GM12878 (cell line): Measurements from ENCODE around the gene PRC1. TPM values are rescaled to one million over a fixed set of nuclear protein-coding genes. Genes with fewer than 3 reads are reported as not detected.

Experiments
- ATAC-seq: fragments of 200-7000 bp; cut with Tn5 transposase; 3 replicates; pipeline ENCODE4 v1.9.1; 2020; ENCODE audit warnings: mild to moderate bottlenecking, moderate library complexity
- BruUV-seq: library from RNA; stranded (reverse); fragments of 400-500 nt; replicated peaks from 2 replicates; lab custom pipeline; 2021; lab: Mats Ljungman, UMichigan
- CTCF ChIA-PET: fragments of 300-600 bp; sonication (Branson Sonifier 250); formaldehyde crosslinking; extraction: SDS; loops from one replicate; lab custom pipeline; 2021; ENCODE audit warnings: inconsistent platforms; lab: Yijun Ruan, JAX
- POLR2A ChIA-PET: fragments of 350-600 bp; formaldehyde crosslinking; extraction: SDS; loops from one replicate; lab custom pipeline; 2021; ENCODE audit warnings: inconsistent platforms; lab: Charles Lee
- RAD21 ChIA-PET: fragments of 300-600 bp; sonication (Branson Sonifier 250); formaldehyde crosslinking; loops from one replicate; lab custom pipeline; 2023; ENCODE audit warnings: antibody characterized with exemption; ENCODE audit not compliant: unreplicated experiment; lab: Charles Lee
- SMC1A ChIA-PET: fragments of 300-600 bp; sonication (Branson Sonifier 250); formaldehyde crosslinking; loops from one replicate; lab custom pipeline; 2023; ENCODE audit not compliant: unreplicated experiment, uncharacterized antibody; lab: Charles Lee
- DNase-seq: peaks from one replicate; pipeline ENCODE4 v3.0.0-alpha.2; 2011; ENCODE audit warnings: low read depth, low spot score
- FAIRE-seq: peaks from 3 replicates; lab custom pipeline; 2011; peaks lifted over from hg19 to GRCh38; lab: Jason Lieb, UNC
- H2AFZ ChIP-seq: 2 replicates; pipeline ENCODE4 v1.6.0; 2011; ENCODE audit warnings: low read depth, low read length, control low read depth; ENCODE audit not compliant: control insufficient read depth
- H3K27ac ChIP-seq: 2 replicates; pipeline ENCODE4 v1.5.1; 2011; ENCODE audit warnings: control low read depth; ENCODE audit not compliant: control insufficient read depth, insufficient read depth
- H3K27me3 ChIP-seq, 2 experiments: replicated peaks in 1 of 2; 2 replicates each; pipeline versions ENCODE4 v1.6.0 to v1.6.1; 2011; ENCODE audit warnings: low read length in 1 of 2; ENCODE audit not compliant: control insufficient read depth in 2 of 2, insufficient read depth in 2 of 2
- H3K36me3 ChIP-seq, 2 experiments: 2 replicates each; pipeline ENCODE4 v1.5.1; 2011; ENCODE audit warnings: low read length in 1 of 2; ENCODE audit not compliant: control insufficient read depth in 2 of 2, insufficient read depth in 2 of 2
- H3K4me1 ChIP-seq: 2 replicates; pipeline ENCODE4 v1.6.1; 2011; ENCODE audit warnings: mild to moderate bottlenecking, low read length, moderate library complexity, mixed read lengths; ENCODE audit not compliant: control insufficient read depth, insufficient read depth
- H3K4me2 ChIP-seq: 2 replicates; pipeline ENCODE4 v1.6.0; 2011; ENCODE audit warnings: control low read depth; ENCODE audit not compliant: control insufficient read depth, insufficient read depth
- H3K4me3 ChIP-seq: fragments of 200-600 bp; sonication (generic); 2 replicates; pipeline ENCODE4 v1.5.1; 2016
- H3K79me2 ChIP-seq: 2 replicates; pipeline ENCODE4 v1.6.0; 2011; ENCODE audit warnings: low read length; ENCODE audit not compliant: control insufficient read depth, insufficient read depth
- H3K9ac ChIP-seq: 2 replicates; pipeline ENCODE4 v1.8.0; 2011; ENCODE audit warnings: low read length, control low read depth, mixed read lengths; ENCODE audit not compliant: control insufficient read depth, insufficient read depth
- H3K9me3 ChIP-seq: replicated peaks from 3 replicates; pipeline ENCODE4 v1.5.1; 2011; ENCODE audit warnings: mild to moderate bottlenecking, low read length; ENCODE audit not compliant: control insufficient read depth, insufficient read depth
- H4K20me1 ChIP-seq: 2 replicates; pipeline ENCODE4 v1.6.0; 2011; ENCODE audit not compliant: control insufficient read depth, insufficient read depth
- ATF3 ChIP-seq: IDR thresholded peaks from 2 replicates; pipeline ENCODE4 v1.6.1; 2011; ENCODE audit warnings: low read depth, mild to moderate bottlenecking, low read length, moderate library complexity, borderline replicate concordance; ENCODE audit errors: extremely low read depth
- BACH1 ChIP-seq: fragments of 450-650 bp; IDR thresholded peaks from 2 replicates; pipeline ENCODE4 v1.6.1; 2017; ENCODE audit warnings: mild to moderate bottlenecking, borderline replicate concordance
- BHLHE40 ChIP-seq, 2 experiments: fragments of 450-650 bp in 1 of 2; IDR thresholded peaks; 2 replicates each; pipeline ENCODE4 v1.6.1; 2011 to 2017; ENCODE audit warnings: low read depth in 2 of 2, borderline replicate concordance in 1 of 2, improper control_type of control experiment in 1 of 2, low read length in 1 of 2, mild to moderate bottlenecking in 1 of 2
- CEBPB ChIP-seq, 2 experiments: fragments of 150-350 bp in 1 of 2; IDR thresholded peaks; 2 replicates each; pipeline ENCODE4 v1.6.1; 2012 to 2014; ENCODE audit warnings: low read depth in 2 of 2, low read length in 2 of 2, borderline replicate concordance in 1 of 2, inconsistent platforms in 1 of 2
- CHD4 ChIP-seq: fragments of 200-600 bp; sonication (generic); IDR thresholded peaks from 2 replicates; pipeline ENCODE4 v1.6.1; 2016; ENCODE audit warnings: mild to moderate bottlenecking
- DPF2 ChIP-seq: fragments of 450-650 bp; IDR thresholded peaks from 2 replicates; pipeline ENCODE4 v1.6.1; 2017; ENCODE audit warnings: mild to moderate bottlenecking
- EGR1 ChIP-seq, 2 experiments: IDR thresholded peaks; 1 replicate in 1 of 2; 2 replicates in 1 of 2; pipeline ENCODE4 v1.6.1; 2011 to 2012; ENCODE audit warnings: low read depth in 2 of 2, low read length in 2 of 2, borderline replicate concordance in 1 of 2, mild to moderate bottlenecking in 1 of 2, moderate library complexity in 1 of 2
- GATAD2B ChIP-seq: fragments of 450-650 bp; conservative IDR thresholded peaks from 2 replicates; pipeline ENCODE4 v1.6.1; 2017; ENCODE audit warnings: low read depth, mild to moderate bottlenecking, moderate library complexity
- HDGF ChIP-seq: fragments of 450-650 bp; IDR thresholded peaks from 2 replicates; pipeline ENCODE4 v1.6.1; 2016; ENCODE audit warnings: antibody characterized with exemption
- IKZF1 ChIP-seq: fragments of 450-650 bp; conservative IDR thresholded peaks from 2 replicates; pipeline ENCODE4 v1.6.1; 2017; ENCODE audit warnings: antibody characterized with exemption, mild to moderate bottlenecking
- MTA2 ChIP-seq: fragments of 450-650 bp; IDR thresholded peaks from 2 replicates; pipeline ENCODE4 v1.6.1; 2016; ENCODE audit warnings: low read depth, mild to moderate bottlenecking, moderate library complexity
- NBN ChIP-seq: fragments of 450-650 bp; IDR thresholded peaks from 2 replicates; pipeline ENCODE4 v1.6.1; 2016
- NKRF ChIP-seq: fragments of 450-650 bp; conservative IDR thresholded peaks from 2 replicates; pipeline ENCODE4 v1.6.1; 2017; ENCODE audit warnings: mild to moderate bottlenecking, moderate library complexity
- NR2F1 ChIP-seq: fragments of 450-650 bp; conservative IDR thresholded peaks from 2 replicates; pipeline ENCODE4 v1.6.1; 2017; ENCODE audit warnings: mild to moderate bottlenecking
- NRF1 ChIP-seq: conservative IDR thresholded peaks from 2 replicates; pipeline ENCODE4 v1.6.1; 2011; ENCODE audit warnings: mild to moderate bottlenecking, low read depth, low read length, improper control_type of control experiment
- POLR2A ChIP-seq: IDR thresholded peaks from 2 replicates; pipeline ENCODE4 v1.6.1; 2011; ENCODE audit warnings: low read depth, mild to moderate bottlenecking, low read length
- RB1 ChIP-seq: fragments of 450-650 bp; formaldehyde crosslinking; IDR thresholded peaks from 2 replicates; pipeline ENCODE4 v1.6.1; 2017; ENCODE audit warnings: mild to moderate bottlenecking, borderline replicate concordance
- SP1 ChIP-seq: IDR thresholded peaks from one replicate; pipeline ENCODE4 v1.6.1; 2011; ENCODE audit warnings: low read depth, low read length
- SRF ChIP-seq, 2 experiments: IDR thresholded peaks; 2 replicates each; pipeline ENCODE4 v1.6.1; 2011; ENCODE audit warnings: low read depth in 2 of 2, low read length in 2 of 2, mild to moderate bottlenecking in 1 of 2, moderate library complexity in 1 of 2
- SUZ12 ChIP-seq: fragments of 200-600 bp; sonication (generic); IDR thresholded peaks from one replicate; pipeline ENCODE4 v1.6.1; 2018; ENCODE audit warnings: antibody characterized with exemption, mild to moderate bottlenecking; ENCODE audit not compliant: unreplicated experiment
- TCF12 ChIP-seq: IDR thresholded peaks from 2 replicates; pipeline ENCODE4 v1.6.1; 2011; ENCODE audit warnings: low read depth, mild to moderate bottlenecking, low read length
- WGBS: methylation state at CpG from one replicate; pipeline ENCODE4 v1.1.6; 2016; ENCODE audit warnings: low lambda C conversion rate; ENCODE audit not compliant: insufficient replicate concordance, insufficient coverage; ENCODE audit errors: missing lambda C conversion rate; 5-methylcytosine and 5-hydroxymethylcytosine counted together
- in situ Hi-C: fragments of 300-500 bp; cut with MboI; formaldehyde crosslinking; loops from 9 replicates; pipeline ENCODE4 v1.14.3; 2018; ENCODE audit warnings: mixed read lengths
- intact Hi-C: fragments of 100-400 bp; cut with micrococcal nuclease; formaldehyde crosslinking; loops from one replicate; pipeline ENCODE4 v1.14.2; 2022; ENCODE audit not compliant: unreplicated experiment
- polyA plus RNA-seq, 11 experiments: library from polyadenylated mRNA; depleted of rRNA in 4 of 11; unstranded in 6 of 11; stranded (reverse) in 5 of 11; fragments of >200 nt; fragmentation: Nextera tagmentation in 4 of 11; fragmentation: Illumina TruSeq in 1 of 11; extraction: Ambion mirVana in 4 of 11; extraction: Trizol in 1 of 11; gene quantifications; 1 replicate in 1 of 11; 2 replicates in 10 of 11; pipeline versions ENCODE4 v1.2.1 to v1.2.3, GENCODE V29; 2011 to 2016; ENCODE audit warnings: inconsistent platforms in 2 of 11, missing spikeins in 2 of 11, low read depth in 1 of 11
- total RNA-seq, 4 experiments: library from RNA; depleted of rRNA in 3 of 4; stranded (reverse); fragments of >200 nt in 3 of 4; fragmentation: Illumina TruSeq in 1 of 4; extraction: Trizol in 1 of 4; gene quantifications; 2 replicates each; pipeline versions ENCODE4 v1.2.1 to v1.2.3, GENCODE V29; 2013 to 2021

PRC1 gene
- total and polyA plus RNA-seq, 10 of the 15 experiments (the other 5 are each of a cell fraction or from before 2014, with no cell fraction given), result 100 to 241 (median 131) TPM

- ChIA-PET SMC1A (interaction anchor here (0.7 to 9.2 kb wide), 14 partner anchors 11 to 703 kb away, joined by 3 to 225 read pairs (median 4); partner anchors contain the start of genes CRTC3, MAN2A2 and RCCD1), CTCF (interaction anchor here (0.6 to 18.1 kb wide), 35 partner anchors 9 to 863 kb away, joined by 3 to 480 read pairs (median 4); partner anchors contain the start of genes FES, MAN2A2, RCCD1 and VPS33B), POLR2A (interaction anchor here (0.5 to 7.0 kb wide), 15 partner anchors 10 to 933 kb away, joined by 3 to 113 read pairs (median 4); partner anchors contain the start of genes MAN2A2 and RCCD1), RAD21 (interaction anchor here (0.6 to 7.2 kb wide), 27 partner anchors 9 to 701 kb away, joined by 3 to 193 read pairs (median 4); partner anchors contain the start of genes BLM, CIB1, FES and GDPGP1)
- in situ Hi-C loops, result no loop called here
- Histone ChIP-seq H3K36me3 (peaks cover 3 to 5% of the 10 kb centered on the region in 2 experiments; a peak in 3 of 4 replicates), H3K27me3 (no peaks in the 10 kb centered on the region), H3K4me1 (peaks cover 31% of the 10 kb centered on the region), H3K9me3 (no peaks in the 10 kb centered on the region), H3K4me2 (peak within 1 kb of the TSS; percentile 91), H3K9ac (peak within 1 kb of the TSS; percentile 89), H2AFZ (peak within 1 kb of the TSS; percentile 91), H3K27ac (peak within 1 kb of the TSS; percentile 75), H4K20me1 (no peaks in the 10 kb centered on the region; the same call in 1 of the 2 replicates), H3K4me3 (peak within 1 kb of the TSS; percentile 79), H3K79me2 (peaks cover 25% of the 10 kb centered on the region)
- intact Hi-C loops, result loop anchor here (1.0 to 10.0 kb wide), 6 partner anchors 19 to 293 kb away; partner anchors contain the start of genes BLM and RCCD1
- peak; percentile 80 for ATAC-seq
- DNase-seq, result peak; percentile 60
- under 1% methylated on average over 36 of the region's 65 CpGs for WGBS
- FAIRE-seq, result peak; percentile 89
- BruUV-seq, result no TSS peak
- peak; percentile 75 for TF ChIP-seq POLR2A
- TF ChIP-seq MTA2, result peak; percentile 29; the same call in 1 of the 2 replicates
- TF ChIP-seq GATAD2B, result peak; percentile 6; the same call in 1 of the 2 replicates
- TF ChIP-seq NKRF, result peak; percentile 79
- 0 out of 4 replicates have a peak, but pooled peaks of 1 of the 2 experiments have one; percentile 14 for TF ChIP-seq SRF (IDR thresholded peaks at IDR 0.05; ENCODE audit: low read depth in 2 of 2, low read length in 2 of 2)
- 0 out of 2 replicates have a peak, but pooled peaks have one; percentile 34 for TF ChIP-seq RB1
- TF ChIP-seq HDGF, result peak; percentile 84; the same call in 1 of the 2 replicates
- peak in 1 of 2 experiments; percentile 37; a peak in 1 of 3 replicates for TF ChIP-seq EGR1 (IDR thresholded peaks at IDR 0.05; ENCODE audit: borderline replicate concordance in 1 of 2, low read depth in 2 of 2, low read length in 2 of 2)
- no peak for TF ChIP-seq ATF3
- TF ChIP-seq SP1, result peak; percentile 9
- 0 out of 2 replicates have a peak, but pooled peaks have one; percentile 27 for TF ChIP-seq DPF2
- no peak for TF ChIP-seq CEBPB (IDR thresholded peaks at IDR 0.05; ENCODE audit: borderline replicate concordance in 1 of 2, low read depth in 2 of 2, low read length in 2 of 2)
- 0 out of 2 replicates have a peak, but pooled peaks have one; percentile 28 for TF ChIP-seq IKZF1
- TF ChIP-seq TCF12, result 0 out of 2 replicates have a peak, but pooled peaks have one; percentile 31
- TF ChIP-seq SUZ12, result no peak
- TF ChIP-seq CHD4, result no peak
- peak; percentile 41; the same call in 1 of the 2 replicates for TF ChIP-seq BACH1
- peak; percentile 43 for TF ChIP-seq NRF1
- TF ChIP-seq BHLHE40 (IDR thresholded peaks at IDR 0.05; ENCODE audit: borderline replicate concordance in 1 of 2, low read depth in 2 of 2, low read length in 1 of 2), result peak; percentile 89 to 97; a peak in 3 of 4 replicates
- TF ChIP-seq NBN, result peak; percentile 72; the same call in 1 of the 2 replicates
- TF ChIP-seq NR2F1, result peak; percentile 40; the same call in 1 of the 2 replicates
These were observed 59.2 kb downstream of the PRC1 start, which contains the start of gene UNC45A for GRCh38 chr15:90934949-90935751. UNC45A (plus strand) TSS chr15:90935285; CDS start chr15:90935325, 40 bp downstream.
